Activated CD4-positive, CD25-positive, alpha-beta regulatory T cell treated with anti-CD3 and anti-CD28 coated beads, Interleukin-2, amount 50 U/mL, for 24 hours (primary cell): Measurements from ENCODE around the gene SPRING1.

ENCODE experiments used
- ATAC-seq, 2 donors: fragments of 150-1000 bp; cut with Tn5 transposase; one replicate each; pipeline ENCODE4 v1.10.0; 2021; ENCODE audit warnings: mild to moderate bottlenecking in 1 of 2, moderate library complexity in 1 of 2

SPRING1 gene

DNA sequence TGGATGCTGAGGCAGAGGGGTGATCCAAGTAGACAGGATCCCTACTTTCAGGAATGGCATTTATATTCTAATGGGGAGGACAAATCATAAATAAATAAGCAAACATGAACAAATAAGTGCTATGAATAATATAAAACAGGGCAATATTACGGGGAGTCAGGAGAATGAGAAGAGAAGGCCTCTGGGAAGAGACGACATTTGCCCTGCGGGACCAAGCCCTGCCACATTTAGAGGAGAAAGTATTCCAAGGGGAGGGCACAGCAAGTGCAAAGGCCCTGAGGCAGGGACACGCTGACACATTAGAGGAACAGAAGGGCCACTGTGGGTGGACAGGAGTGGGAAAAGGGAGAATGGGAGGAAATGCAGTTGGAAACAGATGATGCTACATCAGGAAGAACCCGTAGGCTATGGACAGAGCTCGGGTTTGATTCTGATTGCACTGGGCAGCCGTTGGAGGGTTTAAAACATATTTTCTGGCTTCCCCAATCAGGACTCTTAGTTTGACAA is 1.6 kb upstream of the SPRING1 start:
- no peak for ATAC-seq

DNA sequence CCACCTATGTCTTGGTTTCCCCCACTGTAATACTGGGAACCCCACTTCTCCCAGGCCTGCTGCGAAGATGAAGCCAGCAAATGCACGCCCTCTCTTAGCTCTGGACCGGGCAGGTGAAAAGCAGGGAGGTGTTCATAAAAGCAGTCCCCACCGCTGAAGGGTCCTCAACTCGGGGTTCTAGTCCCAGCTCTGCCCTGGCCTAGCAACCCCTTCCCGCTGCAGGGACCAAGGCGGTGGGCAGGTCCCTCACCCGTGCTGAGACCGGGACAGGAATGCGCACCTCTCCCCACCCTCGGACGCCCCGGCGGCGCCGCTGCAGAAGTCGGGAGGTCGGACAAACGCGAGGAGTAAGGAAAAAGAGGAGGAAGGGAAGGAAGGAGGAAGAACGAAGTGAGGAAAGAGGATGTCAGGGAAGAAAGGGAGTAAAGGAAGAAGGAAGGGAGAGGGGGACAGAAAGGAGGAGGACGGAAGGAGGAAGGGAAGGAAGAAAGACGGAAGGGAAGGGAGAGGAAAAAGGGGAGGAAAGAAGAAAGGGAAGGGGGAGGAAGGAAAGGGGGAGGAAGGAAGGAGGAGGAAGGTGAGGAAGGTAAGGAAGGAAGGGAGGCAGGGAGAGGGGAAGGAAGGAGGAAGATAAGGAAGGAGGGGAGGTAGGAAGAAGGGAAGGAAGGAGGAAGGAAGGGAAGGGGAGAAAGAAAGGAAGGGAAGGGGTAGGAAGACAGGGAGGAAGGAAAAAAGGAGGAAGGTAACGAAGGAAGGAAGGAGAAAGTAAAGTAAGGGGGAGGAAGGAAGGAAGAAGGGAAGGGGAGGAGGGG is 701 bp downstream of the SPRING1 start:
- ATAC-seq: no peak

DNA sequence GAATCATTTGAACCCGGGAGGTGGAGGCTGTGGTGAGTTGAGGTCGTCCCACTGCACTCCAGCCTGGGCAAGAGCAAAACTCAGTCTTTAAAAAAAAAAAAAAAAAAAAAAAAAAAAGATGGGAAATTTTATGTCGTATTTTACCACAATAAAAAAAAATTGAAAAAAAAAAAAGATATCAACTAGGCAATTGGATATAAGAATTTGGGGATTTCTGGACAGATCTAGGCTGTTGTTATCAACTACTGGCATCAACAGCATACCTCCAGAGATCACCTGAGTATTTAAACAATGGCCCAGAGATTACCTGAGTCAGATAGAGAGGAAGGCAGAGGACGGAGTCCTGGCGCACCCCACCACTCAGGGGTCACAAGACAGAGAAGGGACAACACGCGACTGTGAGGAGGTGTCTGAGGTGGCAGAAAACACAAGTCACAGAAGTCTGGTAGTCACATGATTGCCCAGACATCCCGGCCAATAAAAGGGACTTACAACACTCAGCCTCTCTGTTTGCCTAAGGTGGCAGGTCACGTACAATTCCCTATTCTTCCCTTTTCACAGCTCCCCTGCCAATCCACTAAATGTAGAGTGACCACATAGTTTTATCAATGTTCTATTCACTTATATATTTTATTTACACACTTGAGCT is 1.8 kb downstream of the SPRING1 start:
- ATAC-seq: no peak

DNA sequence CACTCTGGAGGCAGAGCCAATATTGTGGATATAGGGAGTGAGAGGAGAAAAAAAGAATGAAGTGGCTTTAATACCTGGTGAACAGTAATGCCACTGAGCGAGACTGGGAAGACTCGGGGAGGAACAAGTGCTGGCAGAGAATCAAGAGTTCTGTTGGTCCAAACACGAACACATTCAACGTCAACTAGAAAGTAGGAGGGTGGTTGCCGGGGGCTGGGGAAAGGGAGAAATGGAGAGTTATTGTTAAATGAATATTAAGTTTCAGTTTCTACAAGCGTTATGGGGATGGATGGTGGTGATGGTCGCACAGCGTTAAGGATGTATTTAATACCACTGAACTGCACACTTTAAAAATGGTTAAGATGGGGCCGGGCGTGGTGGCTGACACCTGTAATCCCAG is 2.8 kb downstream of the SPRING1 start:
- ATAC-seq: no peak

DNA sequence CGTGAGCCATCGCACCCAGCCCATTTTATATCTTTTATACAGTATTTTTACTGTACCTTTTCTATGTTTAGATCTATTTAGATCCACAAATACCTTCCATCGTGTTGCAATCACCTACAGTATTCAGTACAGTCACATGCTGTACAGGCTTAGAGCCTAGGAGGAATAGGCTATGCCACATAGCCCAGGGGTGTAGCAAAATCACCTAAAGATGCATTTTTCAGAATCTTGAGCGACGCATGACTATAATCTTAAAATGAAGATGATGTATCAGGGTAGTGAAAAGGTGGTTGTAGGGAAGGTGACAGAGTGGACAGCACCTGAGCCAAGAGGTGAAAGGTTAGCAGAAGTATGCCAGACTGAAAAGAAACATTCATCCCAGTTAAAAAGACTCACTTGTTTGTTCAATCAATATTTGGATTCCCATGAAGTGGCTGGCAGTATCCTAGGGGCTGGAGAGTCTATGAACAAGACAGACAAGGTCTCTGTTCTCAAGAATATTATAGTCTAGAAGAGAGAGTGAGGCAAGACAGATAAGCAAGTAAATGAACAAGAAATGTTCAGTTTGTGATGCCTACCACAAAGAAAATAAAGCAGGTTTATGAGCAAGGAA is 3.6 kb downstream of the SPRING1 start:
- ATAC-seq: no peak

DNA sequence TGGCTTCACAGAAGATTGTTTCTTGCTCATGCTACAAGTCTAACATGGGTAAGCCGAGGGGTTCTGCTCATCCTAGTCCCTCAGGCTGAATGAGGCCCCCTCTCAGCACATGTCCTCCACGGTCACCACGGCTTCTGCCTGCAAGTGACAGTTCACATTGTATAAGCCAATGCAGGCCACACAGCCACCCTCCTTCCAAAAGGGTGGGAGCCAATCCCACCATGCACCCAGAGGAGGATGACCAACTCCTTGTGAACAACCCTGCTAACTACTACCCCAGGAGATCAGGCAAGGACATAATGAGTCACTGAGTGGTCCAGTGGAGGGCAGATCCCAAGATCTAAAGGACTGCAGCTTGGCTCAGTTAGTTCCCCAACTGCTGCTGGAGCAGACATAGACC is 6.1 kb downstream of the SPRING1 start:
- no peak for ATAC-seq

DNA sequence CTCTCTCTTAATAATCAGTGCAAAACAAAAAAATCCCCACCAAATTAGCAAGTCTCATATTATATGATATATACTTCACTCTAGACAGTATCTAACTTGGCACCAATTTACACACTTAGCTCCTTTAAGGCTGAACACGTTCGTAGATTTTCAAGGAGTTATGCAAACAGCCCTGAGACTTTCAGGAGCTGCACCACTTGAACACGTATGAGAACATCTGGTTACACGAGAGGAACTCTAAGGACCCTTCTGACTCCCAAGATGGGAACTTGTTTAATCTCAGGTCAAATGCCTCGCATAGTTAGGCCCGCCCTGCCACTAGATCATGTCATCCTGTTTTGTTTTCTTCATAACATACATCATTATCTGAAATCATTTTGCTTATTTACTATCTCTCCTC is 10.0 kb downstream of the SPRING1 start:
- ATAC-seq: no peak

DNA sequence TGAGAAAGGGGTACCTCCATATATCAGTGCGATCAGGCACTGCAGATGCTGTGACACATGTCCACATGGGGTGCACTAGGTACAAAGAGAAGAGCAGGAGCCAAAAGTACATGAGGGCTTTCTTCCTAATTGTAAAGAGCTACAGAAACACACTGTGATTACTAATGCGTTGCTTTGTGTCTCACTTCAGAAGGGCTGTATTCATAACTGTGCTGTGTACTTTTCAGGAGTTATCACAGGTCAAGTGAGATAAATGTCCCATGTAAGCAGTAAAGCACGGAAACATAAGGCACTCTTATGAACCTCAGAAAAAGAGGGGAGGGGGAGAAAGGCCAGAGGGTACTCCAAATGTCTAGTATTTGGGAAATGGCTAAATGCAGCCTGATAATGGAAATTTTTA is 10.6 kb downstream of the SPRING1 start:
- ATAC-seq: no peak

DNA sequence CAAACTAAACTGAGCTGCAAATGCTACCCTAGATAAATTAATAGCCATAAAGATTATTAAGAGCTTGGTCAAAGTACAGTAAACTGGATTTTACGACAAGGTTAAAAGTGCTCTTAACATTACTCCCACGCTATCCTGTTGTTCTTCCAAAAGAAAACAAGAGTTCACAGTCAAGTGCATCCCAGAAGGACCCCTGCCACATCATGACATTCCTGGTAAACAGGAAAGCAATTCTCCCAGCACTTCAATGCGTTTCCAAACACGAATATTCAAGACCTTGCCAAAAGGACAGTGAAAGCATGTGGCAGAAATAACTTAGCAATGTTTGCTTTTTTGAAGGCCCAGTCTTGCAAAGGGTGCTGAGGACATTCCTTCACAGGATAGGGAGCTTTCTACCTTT is 11.2 kb downstream of the SPRING1 start:
- no peak for ATAC-seq

DNA sequence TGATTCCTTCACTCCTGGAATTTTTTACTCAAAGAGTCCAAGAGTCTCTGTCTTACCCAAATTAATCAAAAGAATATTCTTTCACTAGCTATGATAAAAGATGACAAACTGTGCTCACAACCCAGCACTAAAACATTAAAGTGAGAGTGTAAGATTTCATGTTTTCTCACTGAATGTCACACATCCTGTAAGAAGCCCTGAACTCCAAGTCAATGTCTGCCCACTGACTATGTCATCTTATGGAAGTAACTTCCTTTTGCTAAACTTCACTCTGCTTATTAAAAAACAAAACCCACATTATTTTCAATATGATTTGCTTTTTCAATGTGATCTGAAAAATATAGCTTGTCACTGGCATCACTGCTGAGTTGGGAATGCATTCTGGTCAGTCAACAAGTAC is 15.6 kb downstream of the SPRING1 start:
- no peak for ATAC-seq

DNA sequence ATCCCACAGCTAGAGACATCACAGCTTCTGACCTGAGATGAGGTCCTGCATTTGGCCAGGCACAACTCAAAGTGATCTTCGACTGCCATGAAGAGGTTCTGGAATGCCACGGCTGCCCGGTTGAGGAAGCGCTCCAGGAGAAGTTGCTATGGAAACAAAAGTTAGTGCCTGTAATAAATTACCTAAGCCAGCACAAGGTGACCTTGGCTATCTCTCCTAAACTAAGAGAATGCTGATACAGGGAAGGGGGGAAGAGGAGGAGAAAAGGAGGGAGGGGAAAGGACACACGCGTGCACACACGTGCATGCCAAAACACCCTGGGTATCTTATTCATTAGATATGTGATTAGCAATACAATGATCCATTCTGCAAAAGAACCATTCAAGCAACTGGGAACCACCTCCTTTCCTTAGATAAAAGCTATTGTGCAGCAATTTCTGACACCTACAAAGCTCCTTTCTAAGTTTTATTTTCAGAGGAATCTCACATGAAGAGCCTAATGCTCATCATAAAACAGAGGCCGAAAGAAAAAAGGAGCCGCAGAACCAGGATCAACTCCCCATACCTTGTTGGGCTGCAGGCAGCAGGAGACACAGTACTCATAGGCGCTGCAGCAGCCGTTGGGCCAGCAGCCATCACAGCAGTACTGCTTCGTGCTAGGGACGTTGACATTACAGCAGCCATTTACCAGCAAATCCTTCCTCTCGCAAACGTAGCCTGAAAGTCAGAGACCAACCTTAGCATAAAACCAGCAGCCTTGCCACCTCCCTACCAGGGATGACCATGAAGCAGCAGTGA is 17.9 kb downstream of the SPRING1 start:
- no peak for ATAC-seq

DNA sequence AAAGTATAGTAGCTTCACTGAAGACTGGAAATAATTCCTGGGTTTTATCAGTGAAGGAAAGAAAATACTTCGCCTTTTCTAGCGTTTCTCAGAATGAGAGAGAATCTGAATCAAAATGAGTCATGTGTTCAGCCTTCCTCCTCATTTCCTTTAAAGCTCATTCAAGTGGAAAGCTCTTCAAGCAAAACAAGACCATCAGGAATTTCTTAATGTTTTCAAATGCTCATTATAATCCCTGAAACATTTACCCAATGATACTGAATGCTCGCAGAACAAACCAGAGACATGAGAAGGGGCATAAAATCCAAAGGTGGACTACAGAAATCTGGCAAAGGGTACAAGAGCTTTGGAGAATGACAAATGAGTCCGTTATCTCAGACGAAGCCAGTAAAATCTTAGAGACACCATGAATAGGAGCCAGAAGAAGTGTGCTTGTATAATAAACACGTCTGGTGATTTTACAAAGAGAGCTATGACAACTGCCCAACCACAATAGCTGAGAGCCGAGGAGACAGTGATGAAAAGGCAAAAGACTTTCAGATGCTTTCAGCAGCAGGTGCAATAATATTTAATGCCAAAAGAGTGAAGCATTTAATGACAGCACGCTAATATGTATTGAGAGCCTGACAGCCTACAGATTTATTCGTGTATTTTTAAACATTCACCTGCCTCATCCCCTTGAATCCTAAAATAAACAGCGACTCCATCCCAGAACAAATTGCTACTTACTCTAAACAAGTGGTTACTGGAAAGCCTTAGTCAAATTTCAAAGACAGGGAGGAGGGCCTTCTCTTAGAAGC is 19.0 kb downstream of the SPRING1 start:
- no peak for ATAC-seq

DNA sequence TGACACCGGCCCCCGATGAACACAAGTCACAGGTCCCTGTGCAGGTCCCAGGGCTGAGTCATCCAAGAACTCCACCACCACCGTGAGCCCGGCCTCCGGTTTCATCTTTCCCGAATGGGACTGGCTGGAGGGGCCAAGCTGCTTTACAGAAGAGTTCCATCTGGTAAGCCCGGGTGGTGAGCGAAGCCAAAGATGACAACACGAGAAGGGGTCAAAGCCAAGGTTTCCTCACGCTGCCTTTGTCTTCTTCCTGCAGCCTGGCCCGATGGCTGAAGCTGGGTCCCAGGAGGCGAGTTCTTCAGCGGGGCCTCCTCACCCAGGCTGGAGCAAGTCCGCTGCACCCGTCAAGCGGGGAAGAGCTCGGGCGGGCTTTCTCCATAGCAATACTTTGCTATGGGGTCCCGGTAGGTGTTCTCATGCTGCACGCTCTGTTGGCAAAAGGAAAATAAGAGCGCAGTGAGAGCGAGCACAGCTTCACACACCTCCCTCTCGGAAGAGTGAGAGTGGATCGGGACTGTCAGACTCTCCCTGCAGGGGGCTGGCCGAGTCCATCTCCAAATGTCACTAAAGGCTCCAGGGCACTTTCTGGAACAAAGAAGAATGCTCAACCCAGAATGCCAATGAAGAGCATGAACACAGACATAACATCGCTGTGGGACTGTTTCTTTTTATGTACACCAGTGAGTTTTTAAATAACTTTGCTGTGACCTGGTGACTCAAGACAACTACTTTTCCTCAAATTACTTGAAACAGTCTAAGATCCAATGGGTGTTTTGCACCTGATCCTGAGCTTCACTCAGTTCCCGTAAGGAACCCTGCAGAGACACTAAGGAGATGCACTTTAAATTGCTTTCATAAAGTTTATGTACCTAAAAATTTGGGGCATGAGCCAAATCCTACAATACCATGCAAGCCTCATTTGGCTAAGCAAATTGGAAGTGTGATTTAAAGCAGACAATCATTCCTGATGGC is 20.1 kb downstream of the SPRING1 start:
- ATAC-seq: no peak

DNA sequence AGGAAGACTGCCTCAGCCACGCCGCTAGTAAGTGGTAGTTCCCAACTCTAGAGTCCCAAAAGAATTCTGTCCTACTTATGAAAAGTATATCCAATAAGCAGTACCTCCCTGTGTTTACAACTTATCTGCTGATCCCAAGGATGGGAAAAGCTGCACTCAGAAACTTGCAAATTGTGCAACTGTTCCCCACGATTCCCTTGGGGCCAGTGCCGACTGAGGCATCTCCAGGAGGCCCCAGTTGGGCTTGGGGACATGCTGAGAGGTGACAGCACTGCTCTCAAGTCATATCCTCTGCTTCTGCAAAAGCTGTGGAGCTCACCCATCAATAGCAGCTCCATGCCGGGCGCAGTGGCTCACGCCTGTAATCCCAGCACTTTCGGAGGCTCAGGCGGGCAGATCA is 23.7 kb downstream of the SPRING1 start:
- no peak for ATAC-seq

DNA sequence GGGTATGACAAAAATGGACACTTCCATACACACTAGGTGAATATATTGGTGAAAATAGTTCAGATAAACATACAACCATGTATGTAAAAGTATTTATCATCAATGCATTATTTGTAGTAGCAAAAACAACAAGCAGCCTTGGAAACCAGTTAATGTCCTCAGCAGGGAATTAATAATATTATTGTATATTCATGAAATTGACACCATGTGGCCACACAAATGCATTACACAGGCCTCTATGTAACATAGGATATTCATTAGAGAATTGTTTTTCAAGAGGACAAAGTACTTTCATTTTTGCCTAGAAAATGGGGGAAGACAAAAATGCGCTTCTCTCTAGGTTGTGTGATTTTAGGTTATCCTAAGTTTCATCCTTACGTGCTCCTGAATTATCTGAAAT is 24.3 kb downstream of the SPRING1 start:
- ATAC-seq: no peak

DNA sequence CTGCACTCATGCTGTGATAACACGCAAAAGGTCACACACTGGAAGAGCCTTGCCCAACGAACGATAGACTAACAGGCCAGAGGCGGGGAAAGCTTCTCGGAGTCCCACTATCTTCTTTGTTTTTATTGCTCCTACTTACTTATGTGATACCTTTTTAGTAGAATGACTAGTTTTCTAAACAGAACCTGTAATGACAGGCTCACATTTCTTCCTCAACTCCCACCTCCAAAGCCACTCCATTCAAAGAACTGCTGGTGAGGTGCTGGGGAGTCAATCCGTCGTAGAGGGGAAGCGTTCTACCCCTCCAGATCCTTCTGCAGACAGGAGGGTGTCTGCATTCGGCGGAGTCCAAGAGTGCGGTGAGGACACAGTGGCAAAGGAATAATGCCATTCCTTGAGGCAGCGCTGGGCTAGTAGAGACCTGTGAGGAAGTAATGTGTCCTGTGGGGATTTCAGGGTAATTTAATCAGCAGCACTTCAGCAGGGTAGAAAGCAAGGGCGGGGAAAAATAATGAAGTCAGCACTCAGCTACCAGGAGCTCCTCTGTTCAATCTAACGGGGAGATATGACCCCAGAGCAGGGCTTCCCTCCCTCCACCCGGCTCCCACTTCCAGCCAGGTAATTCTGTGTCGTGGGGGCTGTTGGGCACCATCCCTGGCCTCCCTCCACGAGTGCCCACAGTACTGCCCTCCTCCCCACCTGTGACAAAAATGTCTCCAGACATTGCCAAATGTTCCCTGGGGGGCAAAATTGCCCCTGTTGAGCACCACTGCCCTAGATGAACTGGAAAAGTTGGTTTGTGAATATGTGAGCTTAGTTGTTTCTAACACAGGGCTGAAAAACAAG is 25.2 kb downstream of the SPRING1 start:
- ATAC-seq: no peak

DNA sequence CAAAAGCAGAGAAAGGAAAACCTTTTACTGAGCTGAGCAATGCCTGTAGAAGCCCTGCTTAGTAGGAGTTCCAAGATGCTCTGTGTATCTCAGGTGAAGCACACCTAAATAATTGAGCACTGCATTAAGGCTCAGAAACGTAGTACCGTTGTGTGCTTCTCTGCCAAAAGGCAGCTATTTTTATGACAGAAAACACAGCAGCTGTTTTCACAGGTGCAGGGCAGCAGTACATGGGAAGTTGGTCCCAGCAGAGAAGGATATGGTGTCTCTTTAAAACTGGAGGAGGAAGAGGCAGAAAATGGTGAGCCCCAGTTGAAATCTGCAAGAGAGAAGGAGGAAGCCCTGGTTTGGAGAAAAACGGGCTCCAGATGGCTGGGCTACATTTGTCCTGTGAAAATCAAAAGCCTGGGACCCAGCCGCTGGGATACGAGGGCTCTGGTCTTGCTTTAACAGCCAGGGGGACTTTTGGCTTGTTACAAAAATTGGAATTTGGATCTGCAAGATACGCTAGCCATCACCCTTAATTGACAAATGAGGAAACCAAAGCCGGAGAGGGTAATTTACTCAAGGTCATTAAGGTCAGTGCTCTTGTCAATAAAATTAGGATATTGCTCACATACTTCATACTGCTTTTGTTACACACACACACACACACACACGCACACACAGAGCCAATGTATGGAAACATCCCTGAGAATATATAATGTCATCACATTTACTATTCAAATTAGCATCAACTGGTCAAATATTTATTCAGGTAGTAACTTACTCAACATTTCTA is 27.3 kb downstream of the SPRING1 start:
- ATAC-seq: no peak

DNA sequence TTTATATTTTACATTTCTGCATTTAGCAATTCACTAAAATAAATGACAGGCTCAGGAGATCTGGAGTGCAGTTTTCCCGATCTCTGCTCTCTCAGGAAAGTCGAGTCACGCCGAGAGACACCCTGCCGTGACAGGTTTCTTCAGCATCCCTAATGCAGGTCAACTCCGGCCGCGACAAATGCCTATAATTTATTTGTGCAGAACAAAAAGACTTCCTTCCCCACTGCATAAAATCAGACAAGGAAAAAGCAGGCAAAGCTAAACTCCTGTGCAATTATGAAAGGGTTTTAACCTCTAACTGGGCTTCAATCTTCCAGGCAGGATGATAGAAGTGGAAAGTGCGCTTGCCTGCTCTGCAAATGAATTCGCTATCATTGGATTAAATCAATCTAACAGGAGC is 28.1 kb downstream of the SPRING1 start:
- no peak for ATAC-seq
